ENCODE results near the gene IGF2R.

Gene IGF2R

GRCh38 chr6:160142115-160142715 lies 173.3 kb downstream of the IGF2R start:
- no peak for DNase-seq

DNA sequence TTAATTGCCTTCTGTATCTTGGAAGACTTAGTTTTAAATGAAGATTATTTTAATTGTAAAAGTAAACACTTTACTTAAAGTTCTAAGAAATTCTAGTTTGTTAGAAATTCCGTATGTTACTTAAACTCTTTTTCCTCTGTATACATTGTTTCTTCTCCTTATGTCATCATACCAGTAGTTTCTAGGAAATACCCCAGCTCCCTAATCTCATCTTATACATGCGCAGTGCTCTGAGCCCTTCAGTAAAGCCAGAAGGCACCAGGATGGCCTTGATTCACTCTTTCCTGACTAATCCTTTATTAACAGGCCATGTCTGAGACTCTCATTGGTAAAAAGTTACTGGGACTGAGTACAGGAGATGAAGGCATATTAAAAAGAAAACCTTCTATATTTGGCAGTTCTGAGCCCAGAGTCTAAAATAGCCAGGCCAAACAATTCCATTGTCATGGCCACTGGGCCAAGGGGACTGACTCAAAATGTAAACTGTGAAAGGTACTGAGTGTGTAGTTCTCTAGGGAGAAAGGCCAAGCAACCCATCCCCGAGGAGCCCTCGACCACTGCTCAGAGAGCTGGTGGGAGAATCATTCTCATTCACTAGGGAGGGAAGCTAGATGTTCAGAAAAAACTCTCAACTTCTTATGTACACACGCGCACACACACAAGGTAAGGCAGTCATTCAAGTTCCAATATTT lies 177.7 kb downstream of the IGF2R start:
- no peak for DNase-seq

- DNase-seq, result no peak
These were observed 178.3 kb downstream of the IGF2R start for GRCh38 chr6:160147146-160147536.

DNA sequence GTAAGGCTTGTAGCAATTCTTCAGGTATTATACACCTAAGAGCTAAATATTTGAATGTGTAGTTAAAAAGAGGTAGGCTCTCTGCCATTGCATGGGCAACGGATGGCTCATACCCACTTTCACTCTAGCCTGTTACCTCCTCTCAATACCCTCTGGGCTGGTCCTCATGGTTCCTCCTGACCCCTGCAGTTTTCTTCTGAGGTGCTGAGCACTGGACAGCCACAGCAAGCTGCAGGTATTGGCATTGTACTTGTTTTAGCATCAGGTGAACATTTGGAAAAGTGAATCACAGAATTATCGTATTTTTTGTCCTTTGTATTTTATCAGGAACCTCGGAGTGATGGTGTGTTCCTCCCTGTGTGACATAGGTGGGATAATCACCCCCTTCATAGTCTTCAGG lies 185.6 kb downstream of the IGF2R start:
- DNase-seq, result no peak

- DNase-seq, result no peak
These were observed 188.0 kb downstream of the IGF2R start for GRCh38 chr6:160156842-160157241.

DNA sequence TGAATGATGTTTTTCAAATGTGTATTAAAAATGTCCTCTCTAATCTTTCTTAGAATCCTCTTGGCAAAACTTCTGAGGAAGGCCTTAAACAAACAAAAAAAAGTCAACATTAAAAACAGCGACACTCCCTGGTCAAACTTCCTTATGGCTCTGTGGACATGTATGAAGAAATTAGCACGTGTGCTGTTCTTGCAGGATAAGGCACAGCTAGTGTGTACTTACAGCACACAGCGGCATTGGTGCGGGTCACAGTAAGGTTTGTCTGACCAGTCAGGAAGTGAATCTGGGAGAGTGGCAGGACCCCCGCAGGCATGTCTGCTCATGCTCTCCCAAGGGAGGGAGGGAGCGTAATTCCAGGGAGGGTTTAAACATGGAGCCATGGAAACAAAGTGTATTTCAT lies 191.6 kb downstream of the IGF2R start:
- no peak for DNase-seq

All from GOT3 (cell line).